SH-SY5Y (cell line): ENCODE measurements around the gene F9.

Experiments
- GATA2 ChIP-seq: IDR thresholded peaks from 2 replicates; pipeline ENCODE4 v1.6.1; 2011; ENCODE audit warnings: mild to moderate bottlenecking, low read depth, low read length
- GATA3 ChIP-seq: IDR thresholded peaks from 2 replicates; pipeline ENCODE4 v1.6.1; 2011; ENCODE audit warnings: low read depth, mild to moderate bottlenecking, low read length, moderate library complexity

- no peak for TF ChIP-seq GATA2
- TF ChIP-seq GATA3, result no peak
Observed at GRCh38 chrX:139566981-139567380, 36.4 kb downstream of the F9 start.
